ENCODE data around the gene ZNF862.

GRCh38 chr7:149827089-149827981, 10.8 kb upstream of the ZNF862 start:
- no peak for TF ChIP-seq CTCF (IDR thresholded peaks at IDR 0.05)
- TF ChIP-seq EP300 (IDR thresholded peaks at IDR 0.05): no peak
- no peak for TF ChIP-seq POLR2A (IDR thresholded peaks at IDR 0.05)
- TF ChIP-seq POLR2AphosphoS5 (IDR thresholded peaks at IDR 0.05): no peak

All from stomach (tissue), 4 donors.